Erythroblast (primary cell): ENCODE results near the gene KLHL36.

Experiments used
- GATA1 ChIP-seq: IDR thresholded peaks from 2 replicates; pipeline ENCODE4 v1.6.1; 2011; ENCODE audit warnings: low read depth, mild to moderate bottlenecking, control low read depth, low read length, moderate library complexity
- POLR2A ChIP-seq: IDR thresholded peaks from 2 replicates; pipeline ENCODE4 v1.6.1; 2011; ENCODE audit warnings: mild to moderate bottlenecking, low read length

- TF ChIP-seq POLR2A (no peak), GATA1 (no peak)
These were observed 33.7 kb upstream of the KLHL36 start for GRCh38 chr16:84614623-84614967.
